CD4-positive, alpha-beta T cell treated with Interleukin-6 for 4 hours (primary cell): ENCODE results near the gene CIRBP.

Source experiments
- DNase-seq: peaks from one replicate; pipeline ENCODE4 v3.0.0-alpha.2; 2020; ENCODE audit warnings: mixed read lengths

CIRBP gene

DNA sequence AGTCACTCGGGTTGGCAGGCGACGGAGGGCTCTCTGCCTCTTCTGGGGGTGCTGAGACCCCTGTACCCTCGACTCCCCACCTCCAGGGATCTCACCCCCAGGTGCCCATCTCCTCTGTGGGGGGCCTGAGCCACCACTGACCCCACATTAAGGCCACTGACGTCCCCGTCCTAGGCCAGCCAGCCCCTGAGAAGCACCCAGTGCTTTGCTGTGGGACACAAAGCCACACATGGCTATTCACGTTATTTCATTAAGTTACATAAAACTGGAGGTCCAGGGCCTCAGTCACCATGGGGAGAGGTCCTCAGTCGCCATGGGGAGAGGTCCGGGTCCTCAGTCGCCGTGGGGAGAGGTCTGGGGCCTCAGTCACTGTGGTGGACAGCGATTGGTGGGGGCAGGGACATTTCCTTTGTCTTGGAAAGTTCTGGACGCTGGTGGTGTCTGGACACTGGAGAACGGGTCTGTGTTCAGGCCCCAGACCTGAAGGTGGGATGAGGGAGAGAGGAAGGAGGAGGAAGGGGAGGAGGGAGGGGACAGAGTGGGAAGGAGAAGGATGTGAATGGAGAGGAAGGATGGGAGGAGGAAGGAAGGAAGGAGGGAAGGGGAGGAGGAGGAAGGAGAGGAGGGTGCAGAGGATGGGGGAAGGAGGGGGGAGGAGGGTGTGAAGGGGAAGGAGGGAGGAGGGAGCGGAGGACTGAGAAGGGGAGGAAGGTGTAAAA, 12.6 kb downstream of the CIRBP start:
- DNase-seq = no peak

DNA sequence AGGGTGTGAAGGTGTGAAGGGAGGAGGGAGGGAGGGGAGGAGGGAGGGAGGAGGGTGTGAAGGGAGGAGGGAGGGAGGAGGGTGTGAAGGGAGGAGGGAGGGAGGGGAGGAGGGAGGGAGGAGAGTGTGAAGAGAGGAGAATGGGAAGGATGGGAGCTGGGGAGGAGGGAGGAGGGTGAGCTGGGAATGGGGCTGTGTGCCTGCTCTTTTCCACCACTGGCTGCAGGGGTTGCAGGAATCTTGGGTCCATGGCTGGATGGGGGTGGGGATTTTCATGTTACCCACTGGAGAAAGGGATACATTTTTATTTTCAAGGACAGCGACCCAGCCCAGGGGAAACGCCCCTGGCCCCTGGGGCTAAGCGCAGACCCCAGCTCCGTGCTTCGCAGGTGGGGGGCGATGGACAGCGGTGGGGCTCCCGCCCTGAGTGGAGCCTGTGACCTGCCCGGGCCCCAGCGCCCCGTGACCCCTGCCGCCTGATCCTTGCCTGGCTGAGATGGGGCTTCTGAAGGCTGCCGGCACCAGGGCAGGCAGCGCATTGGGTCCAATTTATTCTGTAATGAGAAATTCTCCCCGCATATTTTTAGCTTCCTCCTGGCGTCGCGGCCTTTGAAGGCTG, 13.6 kb downstream of the CIRBP start:
- DNase-seq = no peak

DNA sequence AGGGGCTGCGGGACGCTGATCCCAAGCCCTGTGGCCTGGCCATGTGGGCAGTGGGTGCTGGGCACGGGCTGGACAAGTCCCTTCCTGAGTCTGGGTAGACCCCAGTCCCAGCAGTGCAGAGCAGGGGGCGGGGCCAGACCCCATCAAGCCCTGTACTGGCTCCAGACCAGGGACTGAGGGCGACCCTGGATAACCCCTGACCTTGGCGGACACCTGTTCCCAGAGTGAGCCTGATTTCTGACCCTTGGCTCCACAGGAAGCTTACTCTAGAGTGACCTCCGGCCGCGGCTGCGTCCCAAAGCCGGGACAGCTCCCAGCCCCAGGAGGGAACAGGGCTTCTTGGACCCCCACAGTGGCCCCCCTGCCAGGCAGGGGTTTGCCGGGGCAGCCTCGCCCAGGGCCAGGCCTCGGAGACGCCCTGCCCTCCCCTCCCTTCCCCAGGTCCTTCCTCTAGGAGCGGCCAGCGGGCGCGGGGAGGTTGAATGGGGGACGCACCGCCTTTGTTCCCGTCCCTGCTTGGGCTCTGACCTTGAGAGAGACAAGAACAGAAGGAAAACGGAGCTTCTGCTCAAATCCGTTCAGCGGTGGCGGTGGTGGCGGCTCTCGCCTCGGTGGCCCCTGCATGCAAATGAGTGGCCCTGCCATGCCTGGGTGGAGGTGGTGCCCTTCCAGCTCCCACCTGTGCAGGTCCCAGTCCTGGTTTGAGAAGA, 14.2 kb downstream of the CIRBP start:
- no peak for DNase-seq

DNA sequence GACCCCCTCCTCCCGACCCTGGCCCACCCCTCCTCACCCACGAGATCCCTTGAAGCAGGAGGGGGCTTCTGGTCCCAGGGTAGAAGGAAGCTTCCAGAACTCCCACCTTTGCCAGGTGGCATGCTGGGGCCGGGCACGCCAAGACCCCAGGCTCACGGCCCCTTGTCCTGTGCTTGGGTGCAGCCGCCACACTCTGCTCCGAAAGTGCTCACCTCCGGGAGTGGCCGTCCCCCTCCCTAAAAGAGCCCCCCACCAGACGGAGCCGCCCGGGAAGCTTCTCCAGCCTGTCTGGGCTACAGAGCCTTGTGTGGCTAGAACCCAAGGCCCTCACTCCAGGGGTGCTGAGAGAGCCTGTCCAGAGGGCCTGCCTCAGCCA, 14.8 kb downstream of the CIRBP start:
- no peak for DNase-seq

DNA sequence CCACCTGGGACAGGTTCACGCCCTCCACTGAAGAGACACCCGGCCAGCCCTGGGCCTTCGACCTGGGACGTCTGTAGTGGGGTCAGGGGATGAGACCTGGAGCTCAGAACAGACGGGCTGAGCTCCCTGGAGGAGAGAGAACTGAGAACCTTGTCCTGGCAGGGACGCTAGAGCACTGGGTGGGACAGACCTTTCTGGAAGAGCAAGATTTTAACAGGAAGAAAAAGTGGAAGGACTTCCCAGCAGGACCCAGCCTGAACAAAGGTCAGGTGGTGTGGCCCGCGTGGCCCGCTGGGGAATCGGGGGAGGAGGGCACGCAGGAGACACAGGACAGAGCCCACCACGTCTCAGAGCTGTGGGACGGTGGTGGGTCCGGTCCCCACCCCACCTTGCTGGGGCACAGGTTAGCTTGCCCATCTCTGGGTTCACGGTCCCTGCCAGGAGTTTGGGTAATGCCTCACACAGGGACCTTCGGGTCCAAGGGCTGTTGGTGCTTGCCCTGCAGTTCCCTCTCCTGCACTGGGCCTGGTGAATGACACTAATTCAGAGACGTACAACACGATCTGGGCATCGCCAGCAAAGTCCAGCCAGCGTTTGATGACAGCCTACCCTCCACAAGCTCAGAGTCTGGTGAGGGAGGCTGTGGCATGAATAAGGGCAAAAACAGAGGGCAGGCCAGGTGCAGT, 15.3 kb downstream of the CIRBP start:
- no peak for DNase-seq

DNA sequence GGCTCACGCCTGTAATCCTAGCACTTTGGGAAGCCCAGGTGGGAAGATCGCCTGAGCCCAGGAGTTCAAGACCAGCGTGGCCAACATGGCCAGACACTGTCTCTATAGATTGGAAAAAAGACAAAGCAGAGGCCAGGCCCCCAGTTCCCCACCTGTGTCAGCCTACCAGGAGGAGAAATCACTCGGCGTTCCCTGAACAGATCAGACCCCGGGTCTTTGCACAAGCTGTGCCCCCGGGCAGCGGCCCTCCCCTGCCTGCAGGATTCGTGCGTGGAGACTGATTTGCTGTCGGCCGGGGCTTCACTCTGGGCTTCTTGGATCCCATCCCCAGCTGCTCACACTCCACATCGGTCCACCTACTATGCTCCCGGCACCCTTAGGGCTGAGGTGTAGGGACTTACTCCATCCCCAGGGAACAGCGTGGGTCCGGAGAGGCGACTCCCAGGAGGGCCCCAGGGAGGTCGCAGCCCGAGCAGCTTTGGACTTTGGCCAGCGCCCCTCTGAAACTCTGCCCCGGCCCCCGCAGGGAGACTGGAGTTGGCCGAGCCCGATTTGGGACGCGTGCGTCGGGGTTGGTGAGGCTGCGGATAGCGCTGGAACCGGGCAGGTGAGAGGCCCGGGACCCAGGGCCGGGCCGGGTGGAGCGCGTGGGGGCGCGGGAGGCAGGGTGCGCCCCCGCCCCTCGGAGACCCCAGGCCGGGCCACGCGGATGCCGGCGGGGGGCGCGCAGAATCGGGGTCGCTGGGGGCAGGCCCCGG, 16.0 kb downstream of the CIRBP start:
- no peak for DNase-seq

DNA sequence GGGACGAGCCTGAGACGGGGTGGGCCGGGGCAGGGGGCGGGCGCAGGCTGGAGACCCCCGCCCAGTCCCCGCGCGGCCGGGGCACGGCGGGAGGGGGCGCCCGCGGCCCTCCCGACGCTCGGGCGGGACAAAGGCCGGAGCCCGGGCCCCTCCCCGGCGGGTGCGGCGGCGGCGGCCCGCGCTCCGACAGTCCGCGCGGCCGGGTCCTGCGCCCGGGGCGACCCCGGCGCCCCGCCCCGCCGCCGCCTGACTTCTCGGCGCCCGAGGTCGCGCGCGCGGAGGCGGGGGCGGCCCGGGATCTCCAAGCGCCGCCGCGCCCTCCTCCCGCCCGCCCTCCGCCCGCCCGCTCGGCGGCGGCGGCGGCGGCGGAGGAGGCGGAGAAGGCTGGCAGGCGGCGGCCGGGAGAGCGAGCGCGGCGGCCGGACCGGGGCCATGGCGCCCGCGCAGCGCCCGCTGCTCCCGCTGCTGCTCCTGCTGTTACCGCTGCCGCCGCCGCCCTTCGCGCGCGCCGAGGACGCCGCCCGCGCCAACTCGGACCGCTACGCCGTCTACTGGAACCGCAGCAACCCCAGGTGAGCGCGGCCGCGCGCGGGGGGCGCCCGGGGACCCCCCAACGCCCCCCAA, 16.7 kb downstream of the CIRBP start, which contains the start of gene EFNA2:
EFNA2 (plus strand) TSS at position 137 of the 624 bp plus-strand sequence; CDS start at position 433, 296 bp downstream.
- no peak for DNase-seq

DNA sequence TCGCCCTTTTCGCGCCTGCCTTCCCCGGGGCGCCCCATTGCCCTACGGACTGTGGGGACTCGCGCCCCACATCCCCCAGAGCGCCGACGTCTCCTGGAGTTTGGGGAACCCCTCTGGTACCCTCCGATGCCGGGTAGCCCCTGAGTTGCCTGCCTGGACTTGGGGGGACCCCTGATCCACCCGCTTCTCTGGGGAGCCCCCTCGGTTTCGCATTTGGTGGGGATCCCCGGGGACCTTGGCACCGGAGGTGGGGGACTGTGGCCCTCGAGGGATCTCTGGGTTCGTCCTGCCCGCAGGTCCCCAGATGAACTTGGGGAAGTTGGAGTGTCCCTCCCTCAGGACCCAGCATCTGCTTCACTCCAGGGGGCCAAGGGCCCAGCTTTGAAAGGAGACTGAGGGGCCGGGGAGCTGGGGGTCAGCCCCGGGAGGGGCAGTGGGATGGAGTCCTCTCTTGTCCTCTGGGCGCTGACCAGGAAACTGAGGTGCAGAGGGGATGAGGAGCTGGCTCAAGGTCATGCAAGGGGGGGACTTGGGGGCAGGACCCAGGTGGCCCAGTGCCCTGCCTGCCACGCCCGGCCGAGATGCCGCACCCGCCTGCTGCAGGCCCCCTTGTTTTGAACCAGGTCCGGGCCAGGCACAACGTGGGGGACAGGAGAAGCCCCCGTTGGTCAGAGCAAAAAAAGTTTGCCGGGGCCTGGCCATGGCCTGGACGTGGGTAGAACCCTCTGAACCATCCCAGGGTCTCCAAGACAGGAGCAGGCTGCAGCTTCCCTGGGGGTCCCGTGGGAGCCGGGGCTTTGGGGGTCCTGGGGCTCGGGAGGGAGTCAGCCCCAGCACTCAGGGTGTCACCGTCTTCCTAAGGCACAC, 17.6 kb downstream of the CIRBP start:
- DNase-seq = no peak

DNA sequence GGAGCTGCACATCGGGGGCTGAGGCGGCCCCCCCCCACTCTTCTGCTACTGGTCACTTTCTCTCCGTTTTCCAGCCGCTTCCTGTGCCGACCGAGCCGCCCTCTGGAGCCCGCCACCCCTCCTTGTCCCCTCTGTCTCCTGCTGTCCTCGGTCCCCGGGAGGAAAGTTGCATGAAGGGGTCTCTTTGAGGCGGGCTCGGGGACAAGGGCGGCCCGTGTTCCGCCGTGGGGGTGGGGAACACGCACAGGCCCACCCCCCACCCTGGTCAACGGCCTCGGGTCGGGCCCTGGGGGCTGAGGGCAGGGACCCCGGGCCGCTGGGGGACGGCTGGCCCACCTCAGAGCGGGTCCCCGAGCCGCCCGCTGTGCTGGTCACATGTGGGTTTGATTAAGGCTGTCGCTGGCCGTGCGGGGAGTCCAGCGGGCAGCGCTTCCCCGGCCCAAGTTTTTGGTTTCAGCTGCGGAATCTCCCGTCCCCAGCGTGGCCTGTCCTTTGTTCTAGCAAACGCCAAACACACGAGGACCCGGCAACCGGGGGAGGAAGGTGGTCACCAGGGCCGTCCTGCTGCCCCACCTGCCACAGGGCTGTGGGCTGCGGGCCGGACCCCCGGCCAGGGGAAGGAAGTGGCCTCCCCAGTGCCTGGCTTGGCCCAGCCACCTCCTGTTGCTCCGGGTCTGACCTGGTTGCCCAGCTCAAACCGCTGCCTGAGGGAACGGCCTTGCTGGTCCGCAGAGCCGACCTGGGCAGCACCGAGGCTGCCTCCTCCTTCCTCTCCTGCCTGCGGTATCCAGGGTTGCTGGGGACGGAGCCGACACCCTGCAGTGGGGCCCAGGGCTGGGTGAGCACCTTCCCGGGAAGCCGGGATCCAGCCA, 18.5 kb downstream of the CIRBP start:
- DNase-seq = no peak

DNA sequence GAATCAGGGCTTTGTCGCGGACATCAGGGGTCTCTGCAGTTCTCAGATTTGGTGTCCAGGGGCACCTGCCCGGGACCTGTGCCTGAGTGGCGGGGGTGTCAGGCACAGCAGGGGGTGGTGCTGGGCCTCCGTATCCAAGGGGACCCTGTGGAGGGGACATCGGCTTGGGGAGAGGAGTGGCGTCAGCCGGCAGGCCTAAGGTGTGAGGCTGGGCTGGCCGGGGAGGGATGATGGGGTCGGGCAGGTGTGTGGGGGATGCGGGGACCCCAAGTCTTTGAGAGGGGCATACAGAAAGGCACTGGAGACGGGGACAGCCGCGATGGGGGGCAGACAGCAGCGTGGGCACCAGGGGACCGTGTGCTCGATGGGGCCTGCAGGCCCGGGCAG, 19.1 kb downstream of the CIRBP start:
- no peak for DNase-seq

DNA sequence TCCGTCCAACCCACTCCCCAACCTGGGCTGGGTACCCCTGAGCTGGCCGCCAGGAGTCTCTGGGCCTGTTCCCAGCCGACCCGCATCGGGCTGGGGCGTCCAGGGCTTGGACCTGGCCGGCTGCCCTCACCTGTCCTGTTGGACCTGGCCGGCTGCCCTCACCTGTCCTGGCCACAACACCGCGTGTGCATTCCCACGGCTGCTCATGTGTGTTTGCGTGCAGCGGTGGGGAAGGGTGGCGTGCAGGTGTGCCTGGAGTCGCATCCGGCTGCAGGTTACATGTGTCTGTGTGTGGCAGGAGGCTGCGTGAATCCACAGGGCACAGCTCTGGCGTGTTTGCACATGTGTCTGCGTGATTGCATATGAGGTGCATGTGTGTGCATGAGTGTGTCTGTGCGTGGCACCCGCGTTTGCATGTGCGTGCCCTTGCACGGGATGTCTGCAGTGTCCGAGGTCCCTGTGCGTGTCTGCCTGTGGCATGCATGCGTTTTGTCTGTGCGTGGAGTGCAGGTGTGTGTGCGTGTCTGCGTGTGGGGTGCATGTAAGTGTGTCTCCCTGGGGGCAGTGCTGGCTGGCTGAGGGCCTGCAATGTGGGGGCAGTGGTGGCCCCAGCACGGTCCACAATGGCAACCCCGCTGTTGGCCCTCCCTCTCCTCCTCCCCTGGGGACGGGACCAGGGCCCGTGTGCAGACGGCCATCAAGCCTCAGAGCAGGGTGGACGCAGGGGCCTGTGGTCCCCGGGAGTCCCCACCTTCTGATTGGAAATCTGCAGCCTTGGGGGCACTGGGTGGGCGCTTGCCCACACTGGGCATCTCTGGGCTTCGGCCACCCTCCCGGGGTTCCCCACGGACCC, 19.9 kb downstream of the CIRBP start:
- DNase-seq = no peak

DNA sequence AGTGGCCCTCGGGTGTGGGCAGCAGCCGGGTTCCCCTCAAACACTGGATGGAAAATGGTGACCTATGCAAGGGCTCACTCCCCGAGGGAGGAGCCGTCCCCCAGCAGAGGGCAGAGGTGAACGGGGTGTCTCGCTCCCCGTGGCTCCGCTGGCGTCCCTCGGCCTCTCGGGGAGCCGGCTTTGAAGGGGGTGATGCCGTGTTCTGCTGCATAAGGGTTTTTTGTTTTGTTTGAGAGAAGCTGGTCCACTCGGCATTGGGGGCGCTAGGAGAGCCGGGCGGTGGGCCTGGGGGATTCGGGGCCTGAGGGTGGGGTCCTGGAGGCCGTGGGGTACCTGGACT, 20.5 kb downstream of the CIRBP start:
- no peak for DNase-seq

DNA sequence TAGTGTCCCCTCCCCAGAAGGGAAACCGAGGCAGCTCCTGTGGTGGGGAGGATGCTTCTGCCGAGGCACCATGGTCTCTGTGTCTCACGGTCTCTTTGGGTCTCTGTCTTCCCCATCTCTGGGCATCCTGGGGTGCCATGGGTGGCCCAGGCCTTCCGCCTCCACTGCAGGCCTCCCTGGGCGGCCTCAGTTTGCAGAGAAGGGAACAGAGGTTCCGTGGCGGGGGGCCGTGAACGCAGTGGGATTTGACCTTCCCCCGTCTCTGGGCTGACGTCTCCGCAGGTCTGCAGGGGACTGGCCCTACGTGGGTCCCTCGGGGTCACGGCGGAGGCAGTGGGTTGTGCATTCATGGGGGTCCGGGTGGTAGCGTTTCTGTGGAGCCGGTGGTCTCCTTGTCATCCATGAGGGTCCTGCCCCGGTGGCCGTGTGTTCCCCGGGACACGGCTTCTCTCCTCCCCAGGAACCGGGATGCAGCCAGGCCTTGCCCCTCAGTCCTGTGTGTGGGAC, 21.1 kb downstream of the CIRBP start:
- no peak for DNase-seq

DNA sequence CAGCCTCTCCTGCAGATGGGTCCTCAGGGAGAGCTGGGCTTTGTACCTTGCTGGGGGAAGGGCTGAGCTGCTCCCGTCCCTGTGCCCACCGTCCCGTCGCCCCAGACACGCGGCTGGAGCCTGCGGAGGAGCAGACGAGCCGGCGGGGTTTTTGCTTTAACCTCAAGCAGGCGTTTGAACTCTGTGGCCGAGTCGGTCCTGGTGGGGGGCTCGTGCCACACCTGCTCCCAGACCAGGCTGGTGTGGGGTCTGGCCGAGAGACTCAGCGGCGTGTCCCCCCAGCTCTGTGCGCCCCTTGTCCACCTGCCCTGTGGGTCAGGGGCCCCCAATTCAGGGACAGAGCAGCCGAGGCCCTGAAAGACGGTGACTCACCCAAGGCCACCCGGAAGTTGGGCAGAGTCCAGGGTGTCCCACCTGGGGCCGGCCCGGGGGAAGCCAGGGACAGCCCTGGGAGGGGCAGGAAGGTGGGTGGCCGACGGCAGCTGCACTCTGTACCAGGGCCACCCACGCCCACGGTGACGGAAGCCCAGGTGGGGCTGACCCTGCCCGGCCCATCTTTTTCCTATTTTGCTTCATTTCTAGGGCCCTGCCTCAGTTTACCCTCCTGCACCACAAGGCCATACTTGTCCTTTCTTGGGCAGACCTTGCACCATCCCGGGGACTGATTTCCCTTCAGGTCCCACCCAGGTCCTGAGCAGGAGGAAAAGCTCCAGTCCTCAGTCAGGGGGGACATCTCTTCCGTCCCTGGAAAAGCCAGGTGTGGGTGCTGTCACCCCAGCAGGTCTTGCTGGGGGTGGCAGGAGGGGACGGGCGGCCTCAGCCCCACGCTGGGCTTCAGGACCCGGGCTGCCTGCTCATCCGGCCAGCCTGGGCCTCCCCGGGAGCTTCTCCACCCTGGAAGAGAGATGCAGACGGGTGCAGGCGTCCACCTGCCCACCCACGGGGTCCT, 21.8 kb downstream of the CIRBP start:
- no peak for DNase-seq

DNA sequence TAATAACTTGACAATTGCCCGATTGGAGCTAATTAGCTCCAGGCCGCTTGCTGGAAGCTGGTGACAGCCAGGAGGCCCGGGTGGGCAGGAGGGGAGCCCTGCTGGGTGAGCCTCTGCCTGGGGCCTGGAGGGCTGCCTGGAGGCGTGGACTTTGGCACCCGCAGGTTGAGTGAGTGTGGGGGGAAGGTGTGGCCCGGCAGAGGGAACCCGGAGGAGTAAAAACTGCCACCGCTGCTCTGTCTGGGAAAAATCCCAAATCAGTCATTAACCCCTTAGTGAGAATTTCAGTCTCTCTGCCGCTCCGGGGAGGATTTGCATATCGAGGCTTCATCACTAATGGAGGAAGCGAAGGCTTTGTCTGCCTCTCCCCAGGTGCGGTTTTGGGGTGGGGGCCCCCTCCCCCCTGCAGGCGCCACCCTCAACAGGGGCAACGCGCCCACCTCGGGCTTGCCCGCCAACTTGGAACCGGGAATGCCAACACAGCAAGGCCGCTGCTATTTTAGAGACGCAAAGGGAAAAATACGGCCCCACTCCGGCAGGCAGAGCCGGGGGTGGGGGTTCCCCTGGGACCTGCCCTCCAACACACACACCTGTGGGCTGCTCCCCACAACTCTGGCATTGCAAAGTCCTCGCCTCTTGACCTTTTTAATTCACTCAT, 22.8 kb downstream of the CIRBP start:
- no peak for DNase-seq

DNA sequence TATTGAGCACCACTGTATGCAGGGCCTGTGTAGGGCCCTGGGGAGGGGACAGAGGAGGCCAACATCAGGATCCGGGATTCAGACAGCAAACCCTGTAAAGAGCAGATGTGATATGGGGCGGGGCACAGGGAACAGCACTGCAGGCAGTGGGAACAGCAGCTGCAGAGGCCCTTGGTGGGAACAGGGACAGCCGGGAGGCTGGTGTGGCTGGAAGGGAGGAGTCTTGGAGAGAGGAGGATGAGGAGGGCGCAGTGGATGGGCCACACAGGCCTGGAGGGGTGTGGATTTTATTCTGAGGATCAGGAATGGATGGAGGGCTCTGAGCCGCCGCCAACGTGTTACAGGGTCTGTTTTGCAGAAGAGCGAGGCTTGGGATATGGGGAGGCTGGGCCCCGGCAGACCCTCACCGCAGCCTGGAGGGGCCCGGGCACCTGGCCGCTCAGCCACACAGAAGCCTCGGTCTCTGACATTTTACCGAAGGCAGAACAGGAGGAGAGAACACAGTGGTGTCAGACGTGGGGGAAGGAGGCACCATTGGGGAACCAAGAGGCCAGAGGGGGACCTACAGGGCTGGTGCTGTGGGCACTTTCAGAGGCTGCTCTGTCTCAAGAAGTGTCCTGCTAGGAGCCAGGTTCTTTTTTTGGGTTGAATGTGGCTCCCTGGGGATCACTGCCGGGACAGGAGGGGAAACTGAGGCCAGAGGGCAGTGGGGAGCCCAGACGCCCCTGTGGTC, 23.5 kb downstream of the CIRBP start:
- no peak for DNase-seq
